Fibroblast of skin of right biceps (primary cell): Measurements from ENCODE around the gene LSM14A.
"Not testable (repeated sequence)": the region's sequence is repeated elsewhere in the genome, so short reads cannot be mapped to it uniquely, and the experiment has no call there.

Experiments
- DNase-seq: peaks from one replicate; pipeline ENCODE4 v3.0.0-alpha.2; 2013

LSM14A gene

GRCh38 chr19:34159541-34159940 lies 12.8 kb upstream of the LSM14A start:
- DNase-seq, result not testable (repeated sequence)

GRCh38 chr19:34161902-34162301 lies 10.4 kb upstream of the LSM14A start:
- not testable (repeated sequence) for DNase-seq

GRCh38 chr19:34165295-34165738 lies 7.0 kb upstream of the LSM14A start:
- no peak for DNase-seq

DNA sequence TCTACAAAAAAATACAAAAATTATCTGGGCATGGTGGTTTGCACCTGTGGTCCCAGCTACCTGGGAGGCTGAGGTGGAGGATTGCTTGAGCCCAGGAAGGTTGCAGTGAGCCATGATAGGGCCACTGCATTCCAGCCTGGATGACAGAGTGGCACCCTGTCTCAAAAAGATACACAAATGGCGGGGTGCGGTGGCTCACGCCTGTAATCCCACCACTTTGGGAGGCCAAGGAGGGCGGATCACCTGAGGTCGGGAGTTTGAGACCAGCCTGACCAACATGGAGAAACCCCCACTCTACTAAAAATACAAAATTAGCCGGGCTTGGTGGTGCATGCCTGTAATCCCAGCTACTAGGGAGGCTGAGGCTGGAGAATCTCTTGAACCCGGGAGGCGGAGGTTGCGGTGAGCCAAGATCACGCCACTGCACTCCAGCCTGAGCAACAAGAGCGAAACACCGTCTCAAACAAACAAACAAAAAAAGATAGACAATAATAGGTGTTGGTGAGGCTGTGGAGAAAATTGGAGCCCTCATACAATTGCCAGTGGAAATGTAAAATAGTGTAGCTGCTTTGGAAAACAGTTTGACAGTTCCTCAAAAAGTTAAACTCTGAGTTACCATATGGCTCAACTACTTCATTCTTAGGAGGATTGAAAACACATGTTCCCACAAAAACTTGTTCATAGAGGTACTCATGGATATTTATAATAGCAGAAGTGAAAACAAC lies 2.7 kb upstream of the LSM14A start:
- DNase-seq, result not testable (repeated sequence)

DNA sequence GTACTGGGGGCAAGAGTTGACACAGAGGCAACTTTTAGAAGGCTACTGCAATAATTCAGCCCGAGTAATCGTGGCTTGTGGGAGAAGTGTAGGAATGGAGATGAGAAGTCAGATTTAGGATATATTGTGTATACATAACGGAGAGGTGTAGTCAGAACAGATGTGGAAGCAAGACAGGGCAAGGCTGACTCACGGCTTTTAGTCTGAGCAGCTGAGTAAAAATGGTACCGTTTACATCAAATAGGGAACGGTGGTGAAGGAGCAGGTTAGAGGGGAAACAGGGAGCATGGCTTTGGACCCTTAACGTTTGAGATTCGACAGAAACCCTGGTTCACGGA lies 796 bp upstream of the LSM14A start:
- DNase-seq, result peak; percentile 86

DNA sequence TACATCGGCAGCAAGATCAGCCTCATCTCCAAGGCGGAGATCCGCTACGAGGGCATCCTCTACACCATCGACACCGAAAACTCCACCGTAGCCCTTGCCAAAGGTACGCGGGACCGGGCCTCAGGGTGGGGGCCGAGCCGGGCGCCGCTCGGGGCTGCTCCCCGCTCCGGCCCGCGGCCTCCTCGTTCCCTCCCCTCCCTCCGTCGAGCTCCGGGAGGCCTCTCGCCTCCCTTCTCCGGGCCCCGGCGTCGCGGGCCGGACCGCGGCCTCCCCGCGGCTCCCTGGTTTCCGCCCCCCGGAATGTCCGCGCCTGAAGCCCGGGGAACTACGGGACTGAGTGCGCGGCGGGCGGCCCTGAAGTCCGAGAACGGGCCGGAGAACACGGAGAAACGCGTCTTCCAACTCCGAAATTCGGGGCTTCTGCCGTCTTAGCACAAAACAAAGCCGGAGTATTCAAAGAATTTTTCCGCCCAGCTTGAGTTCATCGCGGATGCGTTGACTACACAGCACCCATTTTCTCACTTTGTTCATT lies 423 bp downstream of the LSM14A start:
- DNase-seq, result no peak

DNA sequence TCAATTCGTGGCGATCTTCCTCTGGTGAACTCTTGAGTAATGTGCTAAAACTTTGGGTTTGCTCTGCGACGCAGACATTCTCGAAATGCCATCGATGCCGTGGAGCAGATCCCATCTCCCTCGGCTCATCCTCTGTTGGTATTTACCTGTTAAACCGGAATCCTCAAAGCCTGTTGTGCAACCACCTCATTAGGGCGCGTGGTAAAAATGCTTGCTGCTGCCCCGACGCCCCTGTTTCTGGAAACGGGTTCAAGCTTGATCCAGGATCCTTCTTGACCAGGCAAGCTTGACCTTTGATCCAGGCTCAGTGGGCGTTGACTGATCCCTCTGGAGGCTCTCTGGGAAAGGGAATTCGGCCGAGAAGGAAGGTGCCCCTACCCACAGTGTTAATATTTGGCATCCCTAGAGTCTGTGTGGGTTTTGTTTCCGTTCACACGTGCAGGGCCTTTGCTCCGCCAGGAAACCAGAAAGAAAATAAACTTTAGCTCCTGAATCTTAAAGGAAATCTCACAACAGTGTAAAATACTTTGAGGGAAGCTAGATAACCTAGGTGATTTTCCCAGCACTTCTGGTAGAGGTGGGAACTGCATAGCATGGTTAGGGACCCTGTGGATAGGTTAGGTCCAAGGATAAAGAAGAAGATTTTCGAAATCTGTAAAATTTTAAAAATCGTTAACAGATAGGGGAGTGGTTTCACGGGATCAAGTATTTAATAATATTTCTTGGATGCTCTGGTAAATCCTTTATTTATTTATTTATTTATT lies 1.1 kb downstream of the LSM14A start:
- peak; percentile 70 for DNase-seq

- DNase-seq, result not testable (repeated sequence)
These were observed 2.9 kb downstream of the LSM14A start for GRCh38 chr19:34175173-34175572.

- DNase-seq, result no peak
These were observed 4.3 kb downstream of the LSM14A start for GRCh38 chr19:34176581-34176980.

- no peak for DNase-seq
These were observed 5.9 kb downstream of the LSM14A start for GRCh38 chr19:34178274-34178610.

- DNase-seq, result no peak
These were observed 6.8 kb downstream of the LSM14A start for GRCh38 chr19:34179066-34179465.

DNA sequence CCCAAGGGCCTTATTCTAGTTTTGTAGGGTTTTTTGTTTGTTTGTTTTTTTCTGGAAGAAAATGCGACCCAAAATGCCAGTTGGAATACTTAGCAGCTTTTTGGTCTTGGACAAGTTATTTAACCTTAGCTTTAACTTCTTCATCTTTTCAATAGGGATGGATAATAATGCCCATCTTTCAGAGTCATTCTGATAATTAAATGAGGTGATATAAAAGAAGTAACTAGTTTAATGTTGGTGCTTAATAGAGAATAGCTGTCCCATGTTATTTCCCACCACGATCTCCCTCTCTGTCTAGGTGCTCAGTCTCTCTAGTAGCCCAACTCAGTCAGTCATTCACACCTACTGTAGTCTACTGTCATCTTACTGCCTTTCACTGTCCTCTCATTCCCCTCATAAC lies 8.0 kb downstream of the LSM14A start:
- DNase-seq, result no peak

DNA sequence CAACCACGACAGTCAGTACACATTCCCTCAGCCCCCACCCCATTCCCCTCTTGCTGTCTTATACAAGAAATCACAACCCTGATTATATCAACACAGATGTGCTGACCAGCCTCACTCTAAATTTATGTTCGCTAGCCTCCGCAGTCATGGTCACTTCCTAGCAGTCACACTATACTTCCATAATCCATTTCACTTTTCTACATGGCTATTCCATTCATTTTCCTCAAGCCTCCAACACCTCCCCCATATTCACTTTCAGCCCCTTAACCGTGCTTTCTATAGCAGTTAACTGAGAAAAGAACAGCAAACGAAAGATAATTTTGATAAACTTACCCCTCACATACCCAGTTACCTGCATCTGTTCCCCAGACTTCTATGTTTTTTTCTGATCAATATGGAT lies 8.4 kb downstream of the LSM14A start:
- no peak for DNase-seq

DNA sequence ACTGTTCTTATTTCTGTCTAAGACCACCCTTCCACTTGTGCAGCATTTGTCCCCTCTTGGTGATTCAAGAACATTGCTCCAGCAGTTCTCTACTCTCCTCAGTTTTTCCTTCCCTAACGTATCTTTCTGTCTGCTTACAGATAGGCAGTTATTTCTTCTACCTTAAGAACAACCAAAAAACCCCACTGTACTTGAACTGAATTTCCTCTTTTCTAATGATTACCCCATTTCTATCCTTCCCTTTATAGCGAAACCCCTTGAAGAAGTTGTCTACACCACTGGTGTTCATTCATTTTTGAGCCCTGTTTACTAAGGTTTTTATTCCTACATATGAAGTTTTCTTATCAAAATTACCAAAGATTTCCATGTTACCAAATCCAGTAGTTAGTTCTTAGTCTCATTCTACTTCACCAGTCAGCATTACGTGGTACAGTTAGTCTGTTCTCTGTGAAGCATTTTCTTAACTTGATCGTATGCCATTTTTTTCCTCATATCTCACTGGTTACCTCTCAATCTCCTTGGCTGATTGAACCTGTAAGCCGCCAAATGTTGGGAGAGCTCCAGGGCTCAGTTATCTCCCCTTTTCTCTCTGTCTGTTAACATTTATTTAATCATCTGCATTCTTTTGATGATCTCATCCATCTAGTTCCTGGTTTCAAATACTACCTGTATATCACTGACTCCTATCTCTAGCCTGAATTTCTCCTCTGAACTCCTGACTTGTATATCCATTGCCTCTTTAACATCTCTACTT lies 9.0 kb downstream of the LSM14A start:
- no peak for DNase-seq

- DNase-seq, result no peak
These were observed 9.8 kb downstream of the LSM14A start for GRCh38 chr19:34182125-34182524.

GRCh38 chr19:34184880-34185491 lies 12.7 kb downstream of the LSM14A start:
- DNase-seq, result peak; percentile 18

DNA sequence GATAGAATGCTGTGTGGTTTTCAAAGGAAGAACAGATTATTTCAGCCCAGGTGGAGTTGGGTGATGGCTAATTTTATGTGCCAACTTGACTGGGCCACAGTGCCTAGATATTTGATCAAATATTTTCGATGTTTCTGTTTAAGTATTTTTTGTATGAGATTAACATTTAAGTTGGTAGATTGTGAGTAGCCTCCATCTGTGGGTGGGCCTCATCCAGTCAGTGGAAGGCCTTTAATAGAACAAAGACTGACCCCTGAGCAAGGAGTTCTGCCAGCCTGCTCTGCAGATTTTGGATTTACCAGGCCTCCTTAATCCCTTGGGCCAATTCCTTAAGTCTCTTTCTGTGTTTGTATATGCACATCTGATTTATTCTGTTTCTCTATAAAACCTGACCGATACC lies 13.9 kb downstream of the LSM14A start:
- DNase-seq, result no peak

DNA sequence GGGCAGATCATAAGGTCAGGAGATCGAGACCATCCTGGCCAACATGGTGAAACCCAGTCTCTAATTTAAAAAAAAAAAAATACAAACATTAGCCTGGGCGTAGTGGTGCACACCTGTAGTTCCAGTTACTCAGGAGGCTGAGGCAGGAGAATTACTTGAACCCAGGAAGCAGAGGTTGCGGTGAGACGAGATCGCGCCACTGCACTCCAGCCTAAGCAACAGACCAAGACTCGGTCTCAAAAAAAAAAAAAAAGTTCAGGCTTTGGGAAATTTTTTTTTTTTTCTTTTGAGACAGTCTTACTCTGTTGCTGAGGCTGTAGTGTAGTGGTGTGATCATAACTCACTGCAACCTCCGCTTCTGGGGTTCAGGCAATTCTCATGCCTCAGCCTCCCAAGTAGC lies 14.7 kb downstream of the LSM14A start:
- DNase-seq, result no peak

DNA sequence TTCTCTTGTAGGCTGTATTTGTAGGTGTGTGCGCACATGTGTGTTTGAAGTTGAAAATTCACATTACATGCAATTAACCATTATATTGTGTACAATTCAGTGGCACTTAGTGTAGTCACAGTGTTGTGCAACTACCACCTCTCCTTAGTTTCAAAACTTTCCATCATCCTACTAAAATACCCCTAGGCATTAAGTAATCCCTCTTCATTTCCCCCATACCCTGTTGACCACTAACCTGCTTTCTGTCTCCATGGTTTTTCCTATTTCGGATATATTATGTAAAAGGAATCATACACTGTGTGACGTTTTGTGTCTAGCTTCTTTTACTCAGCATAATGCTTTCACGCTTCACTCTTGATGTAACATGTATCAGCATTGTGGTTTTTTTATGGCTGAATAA lies 16.1 kb downstream of the LSM14A start:
- DNase-seq, result no peak

DNA sequence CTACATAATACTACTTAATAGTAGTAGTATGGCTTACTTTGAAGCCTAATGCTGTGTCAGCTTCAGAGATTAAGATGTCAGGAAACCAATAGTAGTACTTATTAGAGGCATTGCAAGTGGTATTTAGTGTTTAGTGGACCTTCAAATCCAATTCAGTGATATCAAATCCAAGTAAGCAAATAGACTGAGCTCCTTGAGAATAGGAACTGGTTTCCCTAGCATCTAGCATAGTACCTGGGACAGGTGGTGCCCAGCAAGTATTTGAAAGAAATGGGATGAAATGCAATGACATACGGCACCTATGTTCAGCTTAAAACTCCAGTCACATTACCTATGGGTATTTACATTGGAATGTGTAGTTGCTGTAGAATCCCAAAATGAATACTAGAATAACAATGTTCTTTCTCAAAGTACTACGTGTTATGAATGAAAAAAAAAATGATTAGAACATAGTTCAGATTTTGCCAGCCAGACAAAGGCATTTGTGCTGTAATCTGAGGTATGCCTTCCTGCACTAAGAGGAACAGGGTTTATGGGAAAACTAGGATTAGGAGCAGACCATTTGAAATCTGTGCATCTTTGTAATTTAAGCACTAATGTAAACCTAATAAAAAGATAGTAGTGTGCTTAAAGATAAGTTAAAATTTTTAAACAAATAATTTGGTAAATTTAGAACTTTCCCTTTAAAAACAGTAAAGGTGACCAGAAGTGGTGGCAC lies 17.1 kb downstream of the LSM14A start:
- no peak for DNase-seq

DNA sequence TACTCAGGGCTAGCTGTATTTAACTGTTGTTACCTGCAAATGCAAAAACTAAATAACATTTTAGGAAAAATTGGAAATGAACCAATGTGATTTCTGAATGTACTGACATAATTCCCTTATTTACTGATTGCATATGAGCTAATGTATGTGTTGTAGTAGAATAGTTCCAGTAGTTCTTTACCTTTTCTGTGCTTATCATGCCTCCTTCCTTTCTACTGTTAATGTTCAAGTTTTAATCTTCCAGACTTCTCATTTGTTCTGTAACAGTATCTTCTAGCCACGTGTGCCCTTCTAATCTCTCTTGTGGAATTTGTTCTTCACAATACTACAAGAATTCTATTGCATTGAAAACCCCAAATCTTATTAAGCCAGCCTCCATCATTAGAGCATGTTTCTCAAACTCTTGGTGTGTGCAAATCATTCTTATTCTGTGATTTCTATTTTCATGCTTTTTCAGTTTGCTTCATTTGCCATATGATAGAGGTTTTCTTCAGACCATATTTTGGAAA lies 17.7 kb downstream of the LSM14A start:
- no peak for DNase-seq

DNA sequence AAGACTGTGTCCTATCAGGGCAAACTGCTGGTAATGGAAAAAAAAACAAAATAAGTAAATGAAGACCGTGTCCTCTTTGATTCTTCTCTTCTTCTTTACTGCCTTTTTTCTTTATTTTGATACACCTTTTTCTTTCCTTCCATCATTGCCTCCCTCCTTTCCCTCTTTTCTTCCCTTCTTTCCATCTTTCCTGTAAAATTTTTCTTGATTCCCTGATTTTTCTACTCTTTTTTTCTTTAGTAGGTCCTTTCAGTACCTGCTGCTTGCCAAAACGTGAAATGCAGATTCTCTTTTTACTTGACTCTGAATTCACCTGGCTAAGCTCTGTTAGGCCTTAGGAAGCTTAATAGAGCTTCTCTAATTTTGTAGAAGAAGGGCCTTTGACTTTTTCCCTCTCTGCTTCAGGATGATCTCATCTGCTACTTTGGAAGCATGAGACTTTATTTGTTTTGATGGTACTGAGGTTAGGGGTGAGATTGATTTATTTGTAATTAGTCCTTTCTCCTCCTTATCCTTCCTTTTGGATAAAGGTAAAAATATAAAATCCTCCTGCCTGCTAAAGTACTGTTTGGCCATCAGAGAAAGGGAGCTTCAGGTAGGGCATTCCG lies 19.2 kb downstream of the LSM14A start:
- no peak for DNase-seq
